Central memory CD4-positive, alpha-beta T cell (primary cell): Measurements from ENCODE around the gene CD300LF.

Experiments used
- DNase-seq: peaks from one replicate; pipeline ENCODE4 v3.0.0; 2022

The CD300LF gene

DNA sequence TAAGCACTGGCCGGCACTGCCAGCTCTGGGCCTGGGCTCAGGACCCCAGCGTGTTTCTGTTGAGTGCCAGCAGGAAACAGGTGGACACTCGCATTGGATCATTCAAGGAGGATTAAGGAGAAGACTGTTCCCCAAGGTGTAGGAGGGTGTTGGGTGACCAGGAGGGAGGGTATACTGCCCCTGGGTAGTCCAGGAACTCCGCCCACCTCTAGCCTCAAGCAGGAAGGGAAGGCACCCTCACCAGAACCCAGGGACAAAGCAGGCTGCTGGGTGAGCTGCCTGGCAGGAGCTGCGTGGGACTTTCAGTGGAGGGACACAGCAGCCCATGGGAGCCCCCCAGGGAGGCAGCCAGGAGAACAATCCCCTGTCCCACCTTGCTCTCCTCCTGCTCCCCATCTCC is 16.6 kb upstream of the CD300LF start:
- DNase-seq, result no peak

DNA sequence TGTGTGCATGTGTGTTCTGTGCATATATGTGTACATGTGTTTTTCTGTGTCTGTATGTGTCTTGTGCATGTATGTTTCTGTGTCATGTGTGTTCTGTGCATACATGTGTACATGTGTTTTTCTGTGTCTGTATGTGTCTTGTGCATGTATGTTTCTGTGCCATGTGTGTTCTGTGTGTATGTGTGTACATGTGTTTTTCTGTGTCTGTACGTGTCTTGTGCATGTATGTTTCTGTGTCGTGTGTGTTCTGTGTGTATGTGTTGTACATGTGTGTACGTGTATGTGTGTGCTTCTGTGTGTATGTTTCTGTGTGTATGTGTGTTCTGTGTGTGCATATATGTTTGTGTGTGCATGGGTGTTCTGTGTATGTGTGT is 16.0 kb upstream of the CD300LF start:
- DNase-seq, result no peak

DNA sequence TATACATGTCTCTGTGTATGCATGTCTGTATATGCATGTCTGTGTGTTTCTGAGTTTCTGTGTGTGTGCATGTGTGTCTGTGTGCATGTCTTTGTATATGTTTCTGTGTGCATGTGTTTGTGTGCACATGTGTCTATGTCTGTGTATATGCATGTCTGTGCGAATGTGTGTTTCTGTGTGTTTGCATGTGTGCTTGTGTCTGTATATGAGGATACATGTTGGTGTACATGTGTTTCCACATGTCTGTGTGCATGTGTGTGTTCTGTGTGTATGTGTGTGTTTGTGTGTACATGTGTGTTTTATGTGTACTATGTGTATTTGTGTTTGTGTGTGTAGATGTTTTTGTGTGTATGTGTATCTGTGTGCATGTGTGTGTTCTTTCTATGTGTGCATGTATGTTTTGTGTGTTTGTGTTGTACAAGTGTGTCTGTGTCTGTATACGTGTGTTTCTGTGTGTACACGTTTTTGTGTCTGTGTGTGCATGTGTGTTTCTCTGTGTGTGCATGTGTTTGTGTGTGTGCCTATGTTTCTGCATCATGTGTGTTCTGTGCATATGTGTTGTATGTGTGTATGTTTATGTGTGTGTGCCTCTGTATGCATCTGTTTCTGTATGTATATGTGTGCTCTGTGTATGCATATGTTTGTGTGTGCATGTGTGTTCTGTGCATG is 15.4 kb upstream of the CD300LF start:
- DNase-seq, result no peak

DNA sequence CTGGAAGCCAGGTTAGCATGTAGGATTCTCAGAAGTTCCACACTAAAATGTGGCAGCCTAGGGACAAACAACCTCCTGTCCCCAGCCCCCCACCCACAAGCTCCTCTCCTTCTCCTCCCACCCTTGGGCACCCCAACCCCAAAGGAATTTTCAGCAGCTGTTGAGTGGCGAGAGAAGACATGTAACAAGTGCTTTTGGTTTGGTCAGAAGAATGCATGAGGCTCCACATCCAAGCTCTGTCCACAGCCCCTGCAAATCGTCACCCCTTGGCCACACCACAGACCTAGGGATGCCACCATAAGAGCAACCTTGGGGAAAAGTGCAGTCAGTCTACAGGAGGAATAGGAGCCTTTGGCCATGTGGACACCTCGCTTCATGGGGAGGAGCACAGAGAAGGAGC is 12.4 kb upstream of the CD300LF start:
- DNase-seq, result no peak

DNA sequence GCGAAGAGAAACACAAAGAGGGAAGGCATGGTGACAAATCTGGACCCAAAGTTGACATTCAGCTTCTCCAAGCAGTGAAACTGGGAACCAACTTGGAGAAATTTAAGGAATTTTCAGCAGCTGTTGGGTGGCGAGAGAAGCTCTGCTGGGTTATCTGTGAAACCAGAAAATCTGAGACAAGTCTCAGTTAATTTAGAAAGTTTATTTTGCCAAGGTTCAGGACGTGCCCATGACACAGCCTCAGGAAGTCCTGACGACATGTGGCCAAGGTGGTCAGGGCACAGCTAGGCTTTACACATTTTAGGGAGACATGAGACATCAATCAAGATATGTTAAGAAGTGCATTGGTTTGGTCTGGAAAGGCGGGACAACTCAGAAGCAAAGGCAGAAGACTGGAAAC is 11.2 kb upstream of the CD300LF start:
- DNase-seq, result no peak

DNA sequence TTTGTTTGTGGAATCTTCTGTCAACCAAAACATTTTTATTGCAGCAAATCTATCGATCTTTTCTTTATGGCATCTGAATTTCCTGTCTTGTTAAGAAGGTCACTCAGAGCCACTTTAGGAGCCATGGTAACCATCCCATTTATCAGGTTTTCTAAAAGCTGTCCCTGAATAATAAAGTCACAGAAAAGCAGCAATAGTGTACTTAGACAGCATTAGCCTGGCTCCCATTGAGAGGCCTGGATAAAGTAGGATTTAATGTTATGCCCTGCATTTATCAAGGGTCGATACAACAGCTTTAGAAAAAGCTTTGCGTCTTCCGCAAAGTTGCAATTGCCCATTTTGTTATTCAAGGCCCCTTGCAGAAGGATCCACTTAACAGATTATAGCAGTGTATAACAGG is 10.1 kb upstream of the CD300LF start:
- DNase-seq, result no peak

DNA sequence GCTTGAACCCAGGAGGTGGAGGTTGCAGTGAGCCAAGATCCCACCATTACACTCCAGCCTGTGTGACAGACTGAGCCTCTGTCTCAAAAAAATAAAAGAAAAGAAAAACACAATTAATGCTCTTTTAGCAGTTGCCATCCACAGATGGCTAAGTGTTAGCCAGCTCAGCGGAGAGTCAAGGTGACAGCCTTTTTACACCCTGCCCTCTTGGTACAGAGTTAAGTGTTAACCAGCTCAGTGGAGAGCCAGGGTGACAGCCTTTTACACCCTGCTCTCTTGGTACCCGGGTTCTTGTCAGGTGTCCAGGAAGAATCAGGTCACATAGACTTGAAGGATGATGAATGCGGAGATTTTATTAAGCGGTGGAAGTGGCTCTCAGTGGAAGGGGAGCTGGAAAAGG is 7.8 kb upstream of the CD300LF start:
- DNase-seq, result no peak

DNA sequence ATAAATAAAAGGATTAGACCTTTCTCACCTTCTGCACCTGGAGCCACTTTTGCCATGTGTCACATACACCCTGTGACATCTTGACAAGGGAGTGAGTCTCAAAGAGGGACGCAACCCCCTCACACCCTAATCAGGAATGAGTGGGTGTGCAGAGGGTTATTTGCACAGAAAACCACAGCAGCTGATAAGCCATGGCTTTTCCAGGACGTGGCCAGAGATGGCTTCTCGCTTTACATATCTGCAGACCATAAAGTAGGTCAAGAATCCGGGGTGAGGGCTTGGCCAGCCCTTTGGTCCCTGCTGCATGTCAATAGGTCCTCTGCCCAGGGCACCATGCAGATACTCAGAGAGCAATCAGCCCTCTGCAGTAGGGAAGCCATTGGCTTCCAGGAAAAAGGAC is 2.4 kb upstream of the CD300LF start:
- no peak for DNase-seq

DNA sequence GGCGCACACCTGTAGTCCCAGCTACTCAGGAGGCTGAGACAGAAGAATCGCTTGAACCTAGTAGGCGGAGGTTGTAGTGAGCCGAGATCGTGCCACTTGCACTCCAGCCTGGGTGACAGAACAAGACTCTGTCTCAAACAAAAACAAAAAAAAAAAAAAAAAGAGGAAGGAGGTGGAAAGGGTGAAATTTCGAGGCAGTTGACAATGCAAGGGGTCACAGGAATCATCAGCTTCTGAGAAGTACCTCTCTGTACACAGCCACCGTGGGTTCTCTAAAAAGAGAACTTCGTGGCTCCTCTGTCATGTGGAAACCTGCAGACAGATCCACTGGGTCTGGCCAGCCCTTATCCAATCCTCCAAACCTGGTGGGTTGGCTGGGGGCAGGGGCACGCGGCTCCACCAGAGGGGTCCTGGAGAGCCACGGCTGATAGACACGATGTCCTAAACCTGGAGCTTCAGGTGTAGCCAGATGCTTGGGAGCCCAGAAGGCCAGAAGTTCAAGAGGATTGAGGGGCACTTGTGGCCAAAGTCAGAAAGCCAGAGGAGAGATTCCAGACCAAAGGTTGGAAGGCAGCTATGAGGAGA is 540 bp upstream of the CD300LF start:
- no peak for DNase-seq

DNA sequence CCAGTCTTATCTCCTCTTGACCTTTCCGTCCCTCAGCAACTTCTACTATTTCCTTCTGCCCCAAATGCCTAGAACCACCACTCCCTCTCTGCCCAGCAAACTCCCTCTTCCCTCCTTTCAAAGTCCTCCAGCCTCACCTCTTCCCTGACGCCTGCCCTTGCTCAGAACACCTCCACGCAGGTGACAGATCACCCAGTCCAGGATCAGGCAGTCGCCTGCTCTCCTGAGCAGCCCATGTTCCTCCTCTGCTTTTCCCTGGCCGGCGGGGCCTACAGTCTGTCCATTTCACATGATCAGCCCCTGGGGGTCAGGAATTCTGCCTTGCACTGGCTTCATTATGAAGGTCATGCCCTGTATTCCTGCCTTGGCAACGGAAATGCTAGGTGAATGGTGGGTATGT is 422 bp downstream of the CD300LF start:
- DNase-seq, result no peak

DNA sequence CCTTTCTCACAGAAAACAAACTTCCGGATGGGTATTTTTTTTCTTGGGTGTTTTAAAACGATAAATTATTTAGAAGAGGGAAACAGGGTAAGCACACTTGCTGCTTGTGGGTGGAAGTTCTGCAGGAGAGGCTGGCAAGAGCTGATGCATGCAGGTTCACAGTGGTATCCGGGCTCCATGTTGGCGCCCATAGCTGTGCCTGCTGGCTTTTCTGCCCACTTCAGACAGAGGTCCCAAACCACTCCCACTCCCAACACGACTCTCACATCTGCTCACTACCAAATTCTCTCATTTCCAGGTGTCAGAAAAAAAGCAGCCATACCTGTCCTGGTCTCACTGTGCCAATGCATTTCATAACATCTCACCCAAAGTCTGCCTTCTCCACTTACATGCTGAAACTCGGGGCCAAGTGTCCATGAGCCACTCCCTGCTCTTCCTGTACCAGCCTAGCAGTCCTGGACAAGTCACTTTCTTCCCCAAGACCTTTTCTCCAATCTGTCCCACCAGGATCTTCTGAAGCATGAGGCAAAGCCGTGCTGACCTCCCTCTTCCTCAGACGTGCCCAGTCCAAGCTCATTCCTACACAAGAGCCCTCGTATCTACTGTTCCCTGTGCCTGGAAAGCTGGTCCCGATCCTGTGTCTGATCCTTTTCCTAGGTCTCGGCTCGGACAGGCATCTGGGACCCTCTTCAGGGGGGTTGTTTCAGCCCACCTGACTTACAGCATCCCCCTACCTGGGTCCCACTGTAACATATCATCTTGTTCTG is 1.5 kb downstream of the CD300LF start:
- no peak for DNase-seq

DNA sequence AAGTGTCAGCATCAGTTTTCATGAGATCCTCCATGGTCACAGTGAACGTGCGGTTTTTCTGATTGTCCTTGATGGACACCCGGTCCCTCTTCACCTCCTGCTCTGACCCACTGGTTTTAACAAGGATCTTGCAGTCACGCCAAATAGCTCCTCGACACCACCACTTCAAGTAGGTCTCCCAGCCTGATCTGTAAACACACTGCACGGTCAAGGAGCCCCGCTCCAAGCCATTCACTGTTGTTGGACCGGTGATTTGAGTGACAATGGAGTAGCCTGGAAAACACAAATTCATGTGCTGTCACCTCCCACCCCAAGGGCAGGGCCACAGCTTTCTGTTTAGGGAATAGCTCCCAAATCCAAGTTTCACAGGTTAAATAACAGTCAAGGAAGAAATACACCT is 8.2 kb downstream of the CD300LF start:
- DNase-seq, result no peak

DNA sequence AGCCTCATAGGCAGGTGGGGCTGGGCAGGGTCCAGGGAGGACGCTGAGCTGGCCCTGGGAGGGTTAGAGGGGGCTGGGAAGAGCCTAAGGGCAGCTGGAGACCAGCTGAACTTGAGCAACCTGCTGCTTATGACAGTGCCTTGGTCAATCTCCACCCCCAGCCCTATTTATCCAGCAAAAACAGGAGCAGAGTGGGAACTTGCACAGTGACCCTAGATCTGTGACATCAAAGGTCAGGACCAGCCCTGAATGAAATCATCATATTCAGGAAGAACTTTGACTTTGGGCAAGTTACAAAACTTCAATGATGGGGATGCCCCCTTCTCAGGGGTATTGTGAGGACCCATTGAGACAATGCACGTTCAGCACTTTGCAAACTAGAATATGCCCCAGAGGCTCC is 9.4 kb downstream of the CD300LF start:
- DNase-seq, result no peak

DNA sequence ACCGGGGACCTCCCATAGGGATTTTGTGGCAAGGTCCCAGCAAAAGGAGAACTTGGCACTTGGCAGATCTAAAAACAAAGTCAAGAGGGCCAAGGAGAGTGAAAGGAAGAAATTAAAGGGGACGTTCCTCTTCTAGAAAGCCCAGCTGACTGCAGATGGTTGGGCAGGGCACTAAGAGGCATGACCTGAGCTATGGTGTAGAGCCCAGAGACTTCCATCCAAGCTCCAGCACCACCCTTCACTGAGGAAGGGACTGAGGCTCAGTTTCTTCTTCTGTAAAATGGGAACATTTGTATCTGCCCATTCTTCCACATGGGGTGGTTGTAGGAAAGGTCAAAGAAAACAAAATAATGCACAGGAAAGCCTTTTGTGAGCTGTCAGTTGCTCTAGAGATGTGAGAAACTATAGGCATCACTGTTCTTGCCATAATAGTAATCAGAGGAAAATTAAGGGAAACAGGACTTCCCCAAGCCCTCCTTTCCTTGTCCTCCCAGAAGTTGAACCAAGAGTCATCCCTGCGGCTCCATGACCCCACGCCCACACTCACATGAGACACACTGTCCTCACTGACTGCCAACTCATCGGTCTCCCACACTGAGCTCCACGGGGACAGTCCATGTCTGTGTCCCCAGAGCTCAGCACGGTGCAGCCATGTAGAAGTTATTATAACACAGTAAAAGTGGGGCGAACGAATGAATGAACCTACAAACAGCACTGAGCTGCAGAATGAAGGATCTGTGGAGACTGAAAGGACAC is 10.4 kb downstream of the CD300LF start:
- DNase-seq, result no peak

DNA sequence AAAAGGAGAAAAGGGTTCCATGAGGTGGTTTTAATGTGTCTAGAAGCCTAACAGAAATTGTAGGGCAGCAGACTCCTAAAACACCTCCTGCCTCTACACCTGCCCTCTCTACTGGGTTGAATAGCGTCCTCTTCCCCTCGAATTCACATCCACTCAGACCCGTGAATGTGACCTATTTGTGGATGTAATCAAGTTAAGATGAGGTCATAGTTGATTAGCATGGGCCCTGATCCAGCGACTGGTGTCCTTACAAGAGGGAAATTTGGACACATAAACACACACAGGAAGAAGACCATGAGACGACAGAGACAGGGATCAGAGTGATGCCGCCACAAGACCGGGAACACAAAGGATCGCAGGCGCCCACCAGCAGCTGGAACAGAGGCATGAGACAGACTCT is 13.5 kb downstream of the CD300LF start:
- DNase-seq, result no peak

DNA sequence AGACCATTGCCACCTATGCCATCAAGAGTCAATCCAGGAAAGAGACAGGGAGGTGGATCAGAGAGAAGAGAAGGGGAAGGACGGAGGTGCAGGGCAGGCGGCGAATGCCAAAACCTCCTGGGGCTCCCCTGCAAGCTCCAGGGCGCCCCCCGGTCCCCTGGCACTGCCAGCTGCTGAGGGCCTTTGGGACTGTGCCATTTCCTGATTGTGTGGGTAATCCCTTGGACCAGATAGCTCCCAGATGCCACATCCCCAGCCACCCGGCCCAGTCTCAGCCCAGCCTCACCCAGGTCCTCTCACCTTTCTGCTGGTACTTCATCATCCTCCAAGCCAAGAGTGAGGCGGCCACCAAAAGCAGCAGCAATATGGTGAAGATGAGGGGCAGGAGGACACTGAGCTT is 14.7 kb downstream of the CD300LF start:
- no peak for DNase-seq

DNA sequence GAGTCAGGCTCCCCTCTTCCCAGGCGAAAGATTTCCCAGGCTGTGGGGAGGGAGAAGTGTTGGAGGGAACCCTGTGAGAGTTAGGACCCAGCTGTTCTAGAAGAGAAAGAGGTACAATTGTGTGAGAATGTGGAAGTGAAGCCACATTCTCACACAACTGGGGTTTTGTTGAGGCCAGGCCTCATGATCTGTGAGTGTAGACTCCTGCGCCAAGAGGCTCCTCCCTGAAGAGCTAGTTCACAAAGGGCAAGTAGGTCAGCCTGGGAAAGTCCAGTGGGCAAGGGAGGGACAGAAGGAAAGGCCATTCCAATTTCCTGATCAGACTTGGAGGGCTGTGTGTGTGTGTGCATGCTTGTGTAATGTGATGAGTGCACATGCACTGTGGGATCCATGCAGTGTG is 15.2 kb downstream of the CD300LF start:
- DNase-seq, result no peak

DNA sequence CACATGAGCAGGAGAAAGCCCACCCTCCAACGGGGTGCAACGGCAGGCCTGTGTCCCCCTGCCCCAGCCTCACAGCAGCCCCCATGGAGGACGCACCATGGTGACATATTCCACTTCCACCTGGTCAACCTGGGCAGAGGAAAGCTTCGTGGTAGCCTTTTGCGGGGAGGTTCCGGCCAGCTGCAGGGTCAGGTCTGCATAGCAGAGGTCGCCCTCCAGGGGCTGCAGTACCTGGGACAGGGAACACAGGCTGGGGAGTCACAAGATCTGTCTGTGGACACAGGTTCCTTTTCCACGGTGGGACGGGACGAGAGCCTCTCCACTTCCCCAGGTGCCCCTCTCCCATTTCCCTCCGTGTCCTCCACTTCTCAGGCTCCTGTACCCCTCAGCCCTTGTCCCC is 17.1 kb downstream of the CD300LF start:
- DNase-seq, result no peak

DNA sequence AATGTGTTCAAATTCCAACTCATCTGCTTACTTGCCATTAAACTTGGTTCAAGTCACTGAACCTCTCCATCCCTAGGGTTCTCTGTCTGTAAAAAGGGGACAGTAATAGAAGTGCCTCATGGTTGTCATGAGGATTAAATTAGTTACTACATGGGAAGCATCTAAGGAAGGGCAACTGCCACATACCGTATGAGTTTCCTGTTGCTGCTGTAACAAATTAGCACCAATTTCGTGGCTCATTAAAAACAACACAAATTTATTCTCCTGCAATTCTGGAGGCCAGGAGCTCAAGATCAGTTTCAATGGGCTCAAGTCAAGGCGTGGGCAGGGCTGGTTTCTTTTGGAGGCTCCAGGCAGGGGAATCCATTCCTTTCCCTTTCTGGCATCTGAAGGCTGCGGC is 18.6 kb downstream of the CD300LF start:
- DNase-seq, result no peak

DNA sequence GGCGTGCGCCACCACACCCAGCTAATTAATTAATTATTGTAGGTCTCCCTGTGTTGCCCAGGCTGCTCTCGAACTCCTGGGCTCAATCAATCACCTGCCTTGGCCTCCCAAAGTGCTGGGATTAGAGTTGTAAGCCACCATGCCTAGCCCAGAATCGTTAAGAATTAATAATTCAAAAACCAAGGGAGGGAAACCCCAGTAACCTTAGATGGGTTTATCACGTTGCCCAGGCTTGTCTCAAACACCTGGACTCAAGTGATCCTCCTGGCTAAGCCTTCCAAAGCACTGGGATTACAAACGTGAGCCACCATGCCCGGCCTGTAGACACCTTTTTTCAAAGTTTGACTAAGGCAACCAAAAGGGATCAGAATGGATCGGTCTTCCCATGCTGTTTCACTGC is 21.6 kb downstream of the CD300LF start:
- DNase-seq, result no peak

DNA sequence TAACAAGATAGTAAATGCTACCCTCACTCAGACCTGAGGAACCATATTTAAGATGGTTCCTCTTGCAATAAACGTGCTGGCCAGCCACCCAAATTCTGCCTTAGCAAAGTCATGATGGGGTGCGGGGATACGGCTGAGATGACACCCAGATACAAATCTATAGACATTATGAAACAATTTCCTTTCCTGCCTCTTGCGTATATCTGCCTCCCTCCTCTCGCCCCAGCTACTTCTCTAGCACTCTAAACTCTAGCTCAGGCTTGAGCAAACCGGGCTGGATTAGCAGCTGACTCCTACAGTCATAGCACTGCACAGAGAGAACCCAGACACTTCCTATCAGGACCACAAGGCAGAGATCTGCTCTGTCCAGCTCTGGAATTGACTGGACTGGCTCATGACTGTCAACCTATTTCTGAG is 22.3 kb downstream of the CD300LF start:
- no peak for DNase-seq

DNA sequence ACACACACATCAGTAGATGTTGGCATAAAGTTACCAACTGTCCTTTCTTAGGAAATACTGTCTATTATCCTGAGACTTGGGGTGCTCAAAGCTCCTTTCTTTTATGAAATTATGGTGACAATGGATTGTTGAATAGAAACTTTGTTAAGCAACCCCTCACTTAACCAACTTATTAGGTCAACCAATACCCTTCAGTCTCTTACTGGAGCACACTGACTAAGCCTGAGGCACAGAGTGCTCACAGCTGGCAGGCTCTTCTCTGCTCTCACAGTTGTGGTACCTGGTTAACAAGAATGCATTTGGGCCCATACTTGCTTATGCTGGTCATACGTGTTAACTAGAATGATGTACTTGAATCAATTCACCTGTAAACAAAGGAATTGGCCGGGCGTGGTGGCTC is 24.8 kb downstream of the CD300LF start:
- DNase-seq, result no peak

DNA sequence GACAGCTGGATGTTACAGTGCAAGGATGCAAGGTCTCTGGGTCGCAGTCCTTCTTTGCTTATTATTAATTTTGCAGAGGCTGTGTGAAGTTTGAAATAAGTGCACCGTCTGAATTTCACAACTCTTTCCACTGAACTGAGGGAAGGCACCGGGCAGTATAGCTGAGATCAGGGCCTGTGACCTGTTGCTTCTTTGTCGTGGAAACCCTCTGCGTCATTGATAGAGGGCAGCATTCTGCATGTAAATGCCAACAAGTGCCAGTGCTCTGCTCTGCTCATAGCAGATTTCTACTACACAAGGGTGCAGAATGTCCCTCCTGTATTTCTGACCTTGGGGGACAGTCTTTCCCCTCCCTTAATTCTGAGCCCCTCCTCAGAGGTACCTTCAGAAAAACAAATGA is 26.0 kb downstream of the CD300LF start:
- no peak for DNase-seq
